Endometrial microvascular endothelial cells (primary cell): Measurements from ENCODE around the gene PIEZO1. TPM values are rescaled to one million over a fixed set of nuclear protein-coding genes. Genes with fewer than 3 reads are reported as not detected.
"Not testable (repeated sequence)": the region's sequence is repeated elsewhere in the genome, so short reads cannot be mapped to it uniquely, and the experiment has no call there.

Experiments
- in situ Hi-C: cut with HindIII; loops from 2 replicates; pipeline ENCODE4 v1.10.0; 2017; ENCODE audit warnings: low sequenced_read_pairs, low pct_unique_long_range_greater_than_20kb; ENCODE audit errors: inconsistent ontology term
- total RNA-seq: library from RNA; depleted of rRNA; stranded (reverse); fragments of >200 nt; gene quantifications from one replicate; pipeline ENCODE4 v1.2.3, GENCODE V29; 2015; ENCODE audit errors: inconsistent ontology term

PIEZO1 gene
- total RNA-seq, 1 donor from 2014 or later = 383 TPM

DNA sequence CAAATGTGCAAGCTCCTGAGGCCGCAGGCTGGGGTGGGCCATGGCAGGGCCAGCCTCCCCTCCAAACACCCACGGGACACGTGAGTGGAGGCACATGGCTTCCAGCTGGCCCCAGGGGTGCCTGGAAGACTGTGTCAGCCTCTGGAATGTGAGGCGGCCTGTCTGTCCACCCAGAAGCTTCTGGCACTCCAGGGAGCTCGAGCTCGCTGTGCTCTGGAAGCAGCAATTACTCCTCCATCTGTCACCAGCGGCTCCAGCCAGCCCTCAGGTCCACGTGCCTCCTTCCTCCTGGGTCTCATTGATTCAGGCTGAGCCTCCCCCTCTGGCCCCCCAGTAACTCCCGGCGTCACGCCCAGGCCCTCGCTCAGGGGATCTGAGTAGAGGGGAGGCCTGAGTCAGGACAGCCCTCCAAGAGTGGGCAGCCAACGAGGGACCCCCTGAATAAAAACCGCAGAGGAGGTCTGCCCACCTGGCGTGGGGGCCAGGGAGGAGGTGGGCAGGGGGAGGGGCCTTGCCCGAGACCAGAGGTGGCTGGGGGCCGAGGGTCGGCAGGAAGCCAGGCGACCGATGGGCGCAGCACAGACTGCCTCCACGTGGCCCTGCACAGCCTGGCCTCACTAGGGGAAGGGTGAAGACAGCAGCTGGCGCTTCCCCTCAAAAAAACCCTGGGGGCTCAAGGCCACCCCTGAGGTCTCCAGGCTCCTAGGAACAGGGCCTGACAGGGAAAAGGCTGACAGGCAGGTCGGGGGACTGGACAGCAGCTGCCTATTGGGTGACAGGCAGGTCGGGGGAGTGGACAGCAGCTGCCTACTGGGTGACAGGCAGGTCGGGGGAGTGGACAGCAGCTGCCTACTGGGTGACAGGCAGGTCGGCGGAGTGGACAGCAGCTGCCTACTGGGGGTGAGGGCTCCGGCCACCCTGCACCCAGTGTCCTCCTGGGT, 11.9 kb downstream of the PIEZO1 start:
- in situ Hi-C loops = no loop called here

GRCh38 chr16:88771781-88772180, 13.2 kb downstream of the PIEZO1 start:
- in situ Hi-C loops = not testable (repeated sequence)

- in situ Hi-C loops = no loop called here
These were observed 13.7 kb downstream of the PIEZO1 start for GRCh38 chr16:88771294-88771772.

DNA sequence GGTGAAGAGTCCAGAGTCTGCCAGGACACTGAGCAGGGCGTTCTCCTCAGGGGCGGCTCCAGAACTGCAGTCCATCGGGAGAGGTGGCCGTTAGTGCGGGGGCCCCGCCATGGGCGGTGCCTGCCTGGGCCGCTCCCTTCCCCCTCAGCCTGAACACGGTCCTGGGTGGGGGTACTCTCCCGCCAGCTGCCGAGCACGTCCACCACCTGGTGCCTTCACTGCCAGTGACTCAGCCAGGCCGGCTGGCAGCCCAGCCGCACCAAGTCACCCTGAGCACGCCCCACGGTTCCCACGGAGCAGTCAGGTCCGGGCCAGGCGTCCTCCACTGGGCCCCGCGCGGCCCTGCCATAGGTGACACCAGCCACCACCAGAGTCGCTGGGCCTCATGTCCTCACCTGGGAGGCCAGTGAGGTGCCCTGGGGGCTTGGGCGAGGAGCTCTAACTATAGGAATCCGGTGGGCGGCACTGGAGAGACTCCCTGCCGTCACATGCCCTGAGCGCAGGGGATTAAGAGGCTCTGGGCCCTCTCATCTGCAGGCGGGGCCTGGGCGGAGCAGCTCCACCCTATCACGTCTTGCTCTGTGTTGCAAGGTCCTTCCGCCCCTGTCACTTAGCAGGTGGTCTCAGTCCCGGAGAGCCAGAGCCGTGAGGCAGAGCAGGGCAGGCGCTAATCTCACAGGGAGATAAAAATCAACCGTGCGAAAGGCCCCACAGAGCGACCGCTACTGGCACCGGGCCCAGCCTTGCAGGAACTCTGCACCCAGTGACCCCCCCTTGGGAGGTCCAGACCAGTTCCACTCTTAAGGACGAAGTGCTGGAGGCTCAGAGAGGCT, 14.3 kb downstream of the PIEZO1 start:
- in situ Hi-C loops = no loop called here

- in situ Hi-C loops = no loop called here
These were observed 15.2 kb downstream of the PIEZO1 start for GRCh38 chr16:88769617-88770460.

DNA sequence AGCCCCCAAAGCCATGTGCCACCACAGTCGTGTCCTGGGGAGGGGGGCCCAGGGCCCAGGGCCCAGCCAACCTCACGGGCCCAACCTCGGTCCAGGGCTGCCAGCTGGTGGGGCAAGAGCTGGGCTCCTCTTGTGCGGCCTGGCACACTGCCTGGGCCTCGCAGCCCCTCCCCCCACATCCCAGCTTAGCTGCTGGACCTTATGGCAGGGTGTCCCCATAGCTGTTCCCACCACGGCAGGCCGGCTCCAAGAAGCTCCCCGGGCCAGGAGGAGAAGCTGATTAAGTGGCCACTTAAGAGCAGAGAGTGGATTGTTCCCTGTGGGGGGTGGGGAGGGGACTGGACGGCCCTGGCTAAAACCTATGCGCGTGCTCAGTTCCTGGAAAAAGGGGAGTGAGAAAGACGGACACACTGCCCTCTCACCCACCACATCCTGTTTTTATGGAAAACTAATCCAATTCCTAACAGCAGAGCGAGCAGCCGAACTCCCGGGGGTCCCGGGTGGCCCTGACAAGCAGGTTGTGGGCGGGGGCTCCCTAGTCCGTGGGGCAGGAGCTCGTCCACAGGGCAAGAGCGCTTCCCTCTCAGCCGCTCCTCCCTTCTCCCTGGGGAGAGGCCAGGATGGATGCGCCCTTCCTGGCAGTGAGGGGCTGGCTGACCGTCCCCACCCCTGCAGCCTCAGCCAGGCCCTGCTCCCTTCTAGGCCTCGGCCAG, 16.8 kb downstream of the PIEZO1 start:
- in situ Hi-C loops = no loop called here

GRCh38 chr16:88767546-88768070, 17.4 kb downstream of the PIEZO1 start:
- in situ Hi-C loops = no loop called here

GRCh38 chr16:88766975-88767374, 18.0 kb downstream of the PIEZO1 start:
- in situ Hi-C loops = no loop called here

- in situ Hi-C loops = no loop called here
These were observed 20.1 kb downstream of the PIEZO1 start for GRCh38 chr16:88764913-88765349.

DNA sequence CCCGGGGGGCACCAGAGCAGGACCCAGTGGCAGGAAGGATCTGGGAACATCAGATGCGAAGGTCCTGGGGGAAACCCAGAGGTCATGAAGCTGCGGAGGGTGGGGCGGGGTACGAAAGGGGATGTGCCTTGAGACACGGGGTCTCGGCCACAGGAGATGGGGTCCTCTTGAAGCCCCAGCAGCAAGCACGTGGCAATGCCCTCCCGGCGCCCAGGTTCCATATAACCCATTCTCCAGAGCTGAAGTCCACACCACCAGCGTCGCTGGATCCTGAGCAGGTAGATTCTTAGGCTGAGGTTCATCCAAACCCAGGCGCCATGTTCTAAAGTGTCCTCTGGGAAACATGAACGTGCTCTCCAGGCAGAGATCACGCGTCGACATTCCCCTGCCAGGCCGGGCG, 20.9 kb downstream of the PIEZO1 start:
- in situ Hi-C loops = no loop called here

- in situ Hi-C loops = no loop called here
These were observed 21.4 kb downstream of the PIEZO1 start for GRCh38 chr16:88763502-88764053.

DNA sequence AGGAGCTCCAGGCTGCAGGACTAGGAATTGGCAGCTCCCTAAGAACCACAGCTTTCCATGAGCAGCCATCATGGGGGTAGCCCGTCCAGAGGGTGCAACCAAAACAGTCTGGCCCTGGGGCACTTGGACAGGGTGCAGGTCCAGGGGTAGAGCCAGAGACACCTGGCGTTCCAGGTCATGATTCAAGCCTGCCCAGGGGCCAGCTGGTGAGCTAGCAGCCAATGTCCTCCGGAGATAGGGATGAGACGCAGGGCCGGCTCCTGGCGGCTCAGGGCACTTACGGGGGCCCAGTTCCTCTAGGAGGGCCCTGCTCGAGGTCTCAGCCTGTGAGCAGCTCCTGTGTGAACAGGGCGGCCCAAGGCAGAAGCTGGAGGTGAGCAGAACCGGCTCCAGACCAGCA, 22.1 kb downstream of the PIEZO1 start:
- in situ Hi-C loops = no loop called here

DNA sequence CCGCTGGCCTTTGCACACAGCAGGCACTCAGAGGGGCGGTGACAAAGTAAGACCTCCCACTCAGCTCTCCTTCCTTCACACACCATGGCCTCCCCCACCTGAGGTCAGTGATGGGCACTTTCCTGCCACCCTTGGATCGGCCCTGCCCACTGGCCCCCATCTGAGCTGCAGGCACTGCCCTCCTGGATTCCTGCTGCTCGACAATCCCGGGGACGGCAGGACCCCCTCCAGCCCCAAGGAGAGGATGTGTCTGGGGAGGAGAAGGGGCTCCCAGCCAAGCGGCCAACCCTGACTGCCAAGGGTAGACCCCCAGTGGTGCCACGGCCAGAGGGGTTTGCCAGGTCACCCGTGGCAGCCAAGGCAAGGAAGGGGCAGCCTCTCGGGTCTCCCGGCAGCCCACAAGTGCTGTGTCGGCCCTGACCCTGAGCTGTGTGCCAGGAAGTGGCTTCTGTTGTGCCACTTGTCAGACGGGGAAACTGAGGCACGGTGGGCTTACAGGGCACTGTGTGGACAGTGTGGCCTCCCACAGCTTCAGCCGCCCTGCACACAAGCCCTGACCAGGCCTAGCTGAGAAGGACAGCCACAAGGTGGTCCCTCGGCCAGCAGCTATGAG, 22.7 kb downstream of the PIEZO1 start:
- in situ Hi-C loops = no loop called here

DNA sequence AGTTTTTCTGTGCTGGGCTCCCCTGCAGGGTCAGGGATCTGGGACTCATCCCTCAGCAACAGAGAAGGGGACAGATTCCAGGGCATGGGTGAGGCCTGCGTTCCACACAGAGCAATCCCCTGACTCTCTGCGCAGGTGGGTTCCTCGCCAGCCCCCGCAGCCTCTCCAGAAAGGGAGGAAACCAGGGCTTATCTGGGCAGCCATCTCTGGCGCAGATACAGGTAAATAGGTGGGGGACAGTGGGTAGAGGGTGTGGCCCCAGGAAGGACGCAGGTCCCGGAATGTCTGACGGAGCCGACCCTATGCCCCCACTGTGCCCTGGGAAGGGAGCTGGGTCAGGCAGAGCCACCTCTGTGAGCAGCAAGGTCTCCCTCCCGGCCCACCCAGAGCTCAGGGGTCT, 23.2 kb downstream of the PIEZO1 start:
- in situ Hi-C loops = no loop called here

- in situ Hi-C loops = no loop called here
These were observed 23.9 kb downstream of the PIEZO1 start for GRCh38 chr16:88761143-88761534.

DNA sequence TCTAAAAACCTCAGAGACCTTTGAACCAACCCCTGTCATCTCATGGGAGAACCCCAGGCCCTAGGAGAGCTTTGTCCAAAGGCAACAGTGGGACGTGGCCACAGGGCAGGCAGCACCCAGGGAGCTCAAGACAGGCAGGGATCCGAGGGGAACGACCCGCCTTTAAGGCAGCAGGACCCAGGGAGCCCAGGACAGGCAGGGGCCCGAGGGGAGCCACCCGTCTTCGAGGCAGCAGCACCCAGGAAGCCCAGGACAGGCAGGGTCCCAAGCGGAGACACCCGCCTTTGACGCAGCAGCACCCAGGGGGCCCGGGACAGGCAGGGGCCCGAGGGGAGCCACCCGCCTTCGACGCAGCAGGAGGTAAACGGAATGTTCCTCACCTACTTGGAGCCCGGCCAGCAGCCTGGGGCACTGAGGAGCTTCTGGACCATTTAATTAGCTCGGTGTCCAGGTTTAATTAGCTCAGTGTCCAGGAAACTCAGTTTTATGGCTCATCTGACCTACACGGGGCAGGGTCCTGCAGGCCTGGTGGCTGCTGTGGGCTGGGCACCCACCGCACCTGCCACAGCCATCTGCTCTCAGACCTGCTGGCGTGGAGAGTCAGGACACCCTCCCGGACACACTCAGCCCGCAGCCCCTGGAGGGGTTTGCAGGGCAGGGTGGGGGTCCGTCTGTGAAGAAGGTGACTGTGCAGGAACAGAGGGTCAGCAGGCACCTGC, 24.4 kb downstream of the PIEZO1 start:
- in situ Hi-C loops = no loop called here

DNA sequence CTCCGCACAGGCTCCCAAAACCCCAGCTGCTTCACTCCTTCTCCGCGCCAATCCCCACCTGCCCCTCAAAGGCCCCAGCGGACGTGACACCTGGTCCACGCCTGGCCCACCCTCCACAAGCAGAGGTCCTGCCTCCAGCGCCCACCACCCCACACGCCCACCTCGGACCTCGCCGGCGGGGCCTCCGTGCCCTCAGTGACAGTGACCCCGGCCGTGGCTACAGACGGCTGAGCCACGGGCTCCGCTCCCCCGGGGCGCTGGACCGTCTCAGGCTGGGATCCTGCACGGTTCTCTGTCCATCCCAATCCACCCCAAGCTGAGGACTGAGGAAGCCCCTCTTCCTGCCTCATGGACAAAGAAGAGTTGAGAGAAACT, 25.1 kb downstream of the PIEZO1 start:
- in situ Hi-C loops = no loop called here
